HT-29 (cell line): ENCODE data around the gene EML1. TPM values are rescaled to one million over a fixed set of nuclear protein-coding genes. Genes with fewer than 3 reads are reported as not detected.
A peak's percentile ranks its signal among the peaks of the same experiment; 100 is the strongest.

ENCODE experiments used
- DNase-seq: peaks from one replicate; pipeline ENCODE4 v3.0.0-alpha.2; 2015; ENCODE audit warnings: low spot score
- total RNA-seq: library from RNA; depleted of rRNA; stranded (reverse); fragments of >200 nt; shearing (Covaris generic); gene quantifications from 2 replicates; pipeline ENCODE4 v1.2.3, GENCODE V29; 2014

EML1 gene
- total RNA-seq, 1 experiment from 2014 or later = not detected

DNA sequence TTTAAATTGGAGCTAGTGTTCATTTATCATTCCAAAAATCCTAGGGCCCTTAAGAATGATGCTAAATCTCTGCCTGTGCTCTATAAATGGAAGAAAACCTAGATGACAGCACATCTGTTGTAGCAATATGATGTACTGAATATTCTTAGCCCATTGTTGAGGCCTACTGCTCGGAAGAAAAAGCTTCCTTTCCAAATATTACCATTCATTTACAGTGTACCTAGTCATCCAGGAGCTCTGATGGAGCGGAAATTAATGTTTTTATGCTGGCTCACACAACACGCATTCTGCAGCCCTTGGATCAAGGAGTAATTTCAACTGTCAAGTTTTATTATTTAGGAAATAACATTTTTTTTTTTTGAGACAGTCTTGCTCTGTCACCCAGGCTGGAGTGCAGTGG is 77.4 kb downstream of the EML1 start:
- no peak for DNase-seq

GRCh38 chr14:99871771-99872170 is 78.6 kb downstream of the EML1 start:
- DNase-seq = no peak

DNA sequence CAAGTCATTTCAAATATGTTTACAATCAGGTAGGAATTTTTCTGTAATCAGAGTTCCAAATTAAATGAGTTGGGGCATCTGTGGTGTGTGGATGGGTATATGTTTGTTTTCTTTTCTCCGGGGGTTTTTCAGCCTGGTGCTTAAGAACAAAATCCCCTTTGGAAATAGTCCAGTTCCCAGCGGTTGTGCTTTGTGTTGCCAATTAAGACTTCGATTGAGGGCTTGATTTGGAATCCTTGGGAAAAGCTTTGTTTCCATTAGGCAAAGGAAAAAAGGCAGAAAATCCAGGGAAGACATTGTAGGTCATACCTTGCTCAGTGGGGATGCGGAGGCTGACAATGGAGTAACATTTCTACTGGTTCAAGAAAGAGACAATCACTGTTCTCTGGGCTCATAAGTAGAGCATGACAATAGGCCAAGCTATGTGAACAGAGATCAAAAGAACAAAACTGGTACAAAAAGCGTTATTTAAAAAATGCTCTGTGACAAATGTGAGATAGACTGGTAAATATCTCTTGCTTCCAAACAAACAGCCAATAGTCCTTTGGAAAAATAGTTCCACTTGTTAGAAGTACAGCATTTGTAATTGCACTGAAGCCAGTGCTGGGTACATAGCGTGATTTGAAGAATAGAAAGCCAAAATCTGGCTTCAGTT is 79.7 kb downstream of the EML1 start:
- DNase-seq = no peak

DNA sequence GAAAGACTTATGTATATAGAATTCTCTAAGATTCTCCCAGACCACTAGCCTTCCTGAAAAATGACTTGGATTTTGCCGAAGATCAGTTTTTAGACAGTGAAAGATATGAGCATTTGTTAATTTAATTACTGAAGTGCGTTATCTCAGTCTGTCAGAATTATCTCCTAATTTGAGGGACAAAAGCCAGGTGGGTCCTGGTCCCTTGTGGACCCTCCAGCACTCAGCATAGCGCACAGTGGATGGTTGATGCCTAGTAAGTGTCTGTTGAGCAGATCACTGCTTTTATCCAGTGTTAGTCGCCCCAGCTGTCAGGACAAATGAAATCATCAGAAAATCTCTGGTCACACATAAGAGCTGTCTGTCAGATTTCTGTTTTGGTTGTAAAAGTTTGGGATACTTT is 80.4 kb downstream of the EML1 start:
- no peak for DNase-seq

DNA sequence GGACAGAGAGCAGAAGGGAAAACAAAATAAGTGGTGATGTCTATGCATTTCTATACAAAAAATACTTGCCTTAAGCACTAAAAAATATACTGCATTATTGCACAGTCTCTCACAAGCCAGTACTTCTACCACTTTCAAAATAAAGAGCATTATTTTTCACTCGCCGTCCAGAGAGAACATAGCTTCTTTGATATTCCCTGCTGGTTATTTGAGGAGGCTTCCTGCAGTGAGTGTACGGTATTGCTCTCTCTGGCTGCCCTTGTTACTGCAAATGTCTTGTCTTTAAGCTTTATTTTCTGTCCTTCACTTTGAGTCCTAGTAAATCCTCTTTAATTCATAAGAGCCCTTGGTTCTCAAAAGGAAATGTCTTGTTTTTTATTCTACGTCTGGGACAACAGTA is 81.1 kb downstream of the EML1 start:
- DNase-seq = no peak

DNA sequence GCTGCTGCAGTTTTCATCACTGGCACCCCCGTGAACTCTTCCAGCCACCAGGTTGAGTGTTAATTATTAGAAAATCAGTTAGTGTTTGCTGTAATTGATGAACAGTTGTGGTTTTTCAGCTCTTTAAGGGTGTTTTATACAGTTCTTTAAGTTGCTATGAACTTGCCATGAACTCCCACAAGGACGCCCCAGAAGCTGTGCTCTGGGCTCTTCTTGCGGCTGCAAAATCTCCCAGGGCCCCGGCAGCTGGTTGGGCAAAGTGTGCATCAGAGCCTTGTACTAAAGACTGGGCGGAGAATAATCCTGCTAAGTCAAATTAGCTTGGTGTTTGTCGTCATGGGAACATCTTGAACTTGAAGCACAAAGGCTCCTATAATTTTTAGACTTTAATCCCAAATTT is 82.2 kb downstream of the EML1 start:
- no peak for DNase-seq

DNA sequence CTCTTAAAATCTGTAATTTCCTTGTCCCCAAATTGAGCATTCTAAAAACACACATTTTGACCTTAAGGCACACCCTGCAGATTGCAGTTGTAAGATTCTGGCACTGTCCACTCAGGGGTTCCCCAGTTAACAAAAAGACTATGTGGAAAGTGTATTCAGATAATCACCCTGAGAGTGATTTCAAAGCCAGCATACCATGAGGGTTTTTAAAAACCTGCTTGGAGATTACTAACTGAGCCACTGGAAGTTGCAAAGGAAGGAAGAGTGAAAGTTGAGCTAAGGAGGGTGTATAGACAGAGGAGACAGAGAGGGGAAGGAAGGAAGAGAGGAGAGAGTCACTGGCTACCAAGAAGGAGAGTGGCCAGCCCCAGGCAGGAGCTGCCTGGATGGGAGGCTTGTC is 82.6 kb downstream of the EML1 start:
- DNase-seq = no peak

DNA sequence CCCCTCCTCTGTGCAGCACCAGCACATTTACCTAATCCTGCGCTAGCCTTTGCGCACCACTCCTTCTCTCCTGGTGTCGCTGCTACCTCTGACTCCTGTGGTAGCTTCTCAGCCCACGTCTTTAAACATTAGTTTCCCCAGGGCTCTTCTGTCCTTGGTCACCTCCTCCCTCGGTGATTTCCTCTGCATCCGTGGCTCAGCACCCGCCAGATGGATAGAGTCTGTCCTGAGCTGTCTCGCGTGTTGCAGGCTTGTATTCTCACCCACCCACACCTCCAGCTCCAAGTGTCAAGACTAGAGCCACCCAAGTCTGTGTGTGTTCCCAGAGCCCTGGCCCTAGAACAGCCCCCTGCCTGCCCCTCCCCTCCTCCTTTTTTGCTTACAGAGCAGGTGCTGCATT is 83.2 kb downstream of the EML1 start:
- DNase-seq = no peak

DNA sequence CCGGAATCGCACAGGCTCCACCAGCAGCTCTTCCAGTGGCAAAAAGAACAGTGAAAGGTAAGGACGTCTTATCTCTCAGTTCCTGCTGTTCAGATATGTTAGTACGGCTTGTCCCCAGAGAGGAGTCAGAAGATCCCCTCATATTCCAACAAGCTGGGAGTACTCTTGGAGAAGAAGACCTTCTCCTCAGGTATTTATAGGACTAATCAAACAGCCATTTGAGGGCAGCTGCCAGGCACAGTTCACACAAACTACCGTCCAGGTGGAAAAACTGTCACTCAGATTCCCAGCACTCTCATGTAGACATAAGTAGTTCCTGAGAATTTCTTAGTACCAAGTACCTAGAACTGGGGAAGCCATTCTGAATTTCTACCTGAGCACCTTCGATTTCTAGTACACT is 85.3 kb downstream of the EML1 start:
- no peak for DNase-seq

DNA sequence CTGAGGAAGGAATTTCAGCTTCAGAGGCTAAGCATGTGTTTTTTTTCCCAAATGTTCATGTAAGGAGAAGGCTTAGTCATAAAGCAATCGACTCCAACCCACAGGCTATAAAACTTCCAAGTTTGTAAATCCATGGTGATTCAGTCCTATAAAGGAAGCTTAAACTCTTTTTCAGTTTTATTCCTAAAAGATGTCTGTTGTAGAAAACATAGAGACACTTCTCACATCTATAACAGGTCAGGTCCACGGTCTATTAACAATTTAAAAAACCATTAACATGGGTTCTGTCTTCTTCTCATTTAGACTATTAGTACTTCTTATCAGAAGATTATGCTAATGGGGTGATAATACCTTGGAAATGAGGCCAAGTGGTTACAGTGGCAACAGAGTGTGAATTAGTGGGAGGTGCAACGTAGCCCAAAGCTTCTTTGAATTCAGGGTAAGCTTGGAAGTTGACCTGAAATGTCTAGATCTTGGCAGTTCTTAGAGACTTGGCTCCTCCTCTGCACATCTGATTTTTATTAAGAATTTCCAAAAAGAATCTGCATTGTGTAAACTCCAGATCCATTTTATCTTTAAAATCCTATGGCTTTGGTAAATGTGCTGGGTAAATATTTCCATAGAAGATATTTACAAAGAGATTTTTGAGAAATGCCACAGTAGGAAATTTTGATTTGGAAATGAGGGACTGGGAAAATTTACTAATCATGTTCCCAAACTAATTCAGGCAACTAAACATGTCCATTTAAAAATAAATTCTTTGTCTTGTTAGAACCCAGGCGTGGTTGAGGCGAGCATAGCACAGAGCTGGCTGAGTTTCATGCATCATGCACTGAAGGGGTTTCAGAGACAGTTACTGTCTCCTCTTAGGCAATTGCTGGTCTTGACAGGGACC is 86.4 kb downstream of the EML1 start:
- DNase-seq = no peak

- no peak for DNase-seq
Observed at GRCh38 chr14:99880651-99881420, 87.6 kb downstream of the EML1 start.

GRCh38 chr14:99883866-99884650 is 90.8 kb downstream of the EML1 start:
- DNase-seq = no peak

GRCh38 chr14:99884834-99885648 is 91.8 kb downstream of the EML1 start:
- peak; percentile 34 for DNase-seq

DNA sequence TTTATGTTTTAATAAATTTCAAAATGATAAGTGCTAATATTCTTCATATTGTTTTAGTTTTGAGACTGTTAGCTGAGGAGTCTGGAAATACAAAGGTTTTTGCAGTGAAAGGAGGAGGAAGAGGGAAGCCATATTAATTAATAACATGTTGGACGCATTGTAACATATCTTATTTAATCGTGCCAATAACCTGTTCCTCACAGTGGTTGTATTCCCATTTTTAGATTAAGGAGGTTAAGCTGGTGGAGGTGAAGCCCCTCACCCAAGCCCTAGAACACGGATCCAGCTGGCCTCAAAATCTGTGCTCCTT is 92.4 kb downstream of the EML1 start:
- DNase-seq = no peak

DNA sequence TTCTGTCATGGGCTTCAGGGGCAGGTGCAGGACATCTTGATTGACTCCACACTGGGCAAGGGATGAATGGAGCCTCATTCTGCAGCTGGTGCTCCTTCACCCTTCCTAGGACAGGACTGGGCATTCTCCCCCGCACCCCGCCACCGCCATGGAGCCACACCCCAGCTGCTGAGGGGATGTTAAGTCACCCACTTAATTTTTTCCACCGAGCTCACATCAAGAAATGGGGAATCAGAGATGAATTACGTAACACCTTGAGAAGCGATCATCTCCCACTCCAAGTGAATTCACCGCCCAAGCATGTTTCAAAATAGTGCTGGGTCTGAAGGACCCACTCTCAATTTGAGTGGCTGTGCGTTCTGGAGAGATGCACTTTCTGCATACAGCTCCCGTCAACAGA is 94.2 kb downstream of the EML1 start:
- no peak for DNase-seq

DNA sequence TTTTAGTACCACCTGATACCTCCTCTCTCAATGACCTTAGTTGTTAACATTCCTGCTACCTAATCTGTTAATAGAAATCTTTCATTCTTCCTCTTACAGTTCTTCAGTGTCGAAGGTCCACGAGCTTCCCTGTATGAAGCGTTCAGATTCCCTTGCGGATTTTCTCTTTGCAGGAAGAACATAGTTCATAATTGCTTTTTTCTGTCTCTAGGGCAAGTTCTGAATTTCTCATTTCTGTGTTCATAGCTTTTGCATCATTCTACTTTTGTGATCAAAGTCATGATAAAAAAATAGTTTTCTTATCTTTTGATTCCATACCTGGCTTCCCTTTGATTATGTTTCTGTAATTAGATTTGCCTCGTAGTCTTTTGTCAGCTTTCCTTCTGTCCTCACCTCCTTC is 94.9 kb downstream of the EML1 start:
- no peak for DNase-seq

- no peak for DNase-seq
Observed at GRCh38 chr14:99889268-99889667, 96.1 kb downstream of the EML1 start.

GRCh38 chr14:99891266-99891665 is 98.1 kb downstream of the EML1 start:
- no peak for DNase-seq

DNA sequence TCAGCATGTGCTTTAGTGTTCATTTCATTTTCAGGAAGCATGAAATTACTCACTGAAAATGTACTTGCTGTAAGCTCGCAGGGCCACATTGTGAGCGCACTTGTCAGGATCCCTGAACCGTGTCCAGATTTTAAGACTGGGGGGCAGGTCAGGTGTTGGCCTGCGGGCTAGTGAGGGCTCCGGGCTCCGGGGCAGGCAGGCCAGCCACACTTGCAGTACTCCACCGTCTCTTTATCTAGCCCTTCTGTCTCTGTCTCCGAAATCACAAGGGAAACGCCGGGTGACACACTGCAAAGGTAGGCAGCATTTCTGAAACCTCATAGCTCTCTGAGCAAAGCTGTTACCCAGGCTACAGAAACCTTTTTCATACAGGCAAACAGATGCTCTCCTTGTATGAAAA is 98.7 kb downstream of the EML1 start:
- DNase-seq = no peak

DNA sequence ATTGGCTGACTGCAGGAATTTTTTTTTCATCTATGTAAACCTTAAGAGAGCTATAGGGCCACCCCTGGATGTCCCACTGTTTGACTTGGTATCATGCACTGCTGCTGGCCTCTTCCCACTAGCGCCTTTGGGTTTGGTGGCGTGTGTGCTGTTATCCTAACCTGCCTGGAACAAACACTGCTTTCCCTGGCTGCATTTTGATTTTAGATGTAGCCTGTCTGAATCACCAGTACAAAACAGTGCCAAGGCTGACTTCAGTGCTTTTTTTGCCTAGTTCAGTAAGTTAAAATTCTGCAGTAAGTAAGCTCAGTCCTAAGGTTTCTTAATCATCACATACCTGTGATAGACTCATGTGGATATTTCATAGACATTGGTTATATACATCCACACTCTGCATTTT is 99.2 kb downstream of the EML1 start:
- no peak for DNase-seq

DNA sequence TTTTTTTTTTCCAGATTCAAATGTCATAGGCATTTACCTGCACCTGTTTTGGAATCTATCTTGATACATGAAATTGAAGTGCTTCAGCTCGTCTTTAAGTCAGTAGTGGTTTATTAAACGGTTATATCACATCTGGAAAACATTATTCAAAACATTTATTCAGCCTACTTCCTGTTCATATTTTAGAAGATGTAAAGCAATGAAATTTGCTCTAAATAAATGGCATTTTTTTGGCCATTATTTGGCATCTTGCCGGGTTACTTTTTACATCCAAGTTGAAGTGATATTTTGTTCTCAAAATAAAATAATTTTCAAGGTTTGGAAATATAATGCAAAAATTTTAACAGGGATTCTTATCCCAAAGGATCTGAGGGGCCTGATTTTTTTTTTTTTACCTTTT is 103.1 kb downstream of the EML1 start:
- DNase-seq = no peak
